DOHH2 (cell line): ENCODE results near the gene RAVER2.

Experiments used
- H3F3A ChIP-seq: fragments of 200-600 bp; sonication (generic), shearing (Covaris generic); 2 replicates; pipeline ENCODE4 v1.6.0; 2016; ENCODE audit warnings: antibody characterized with exemption, mild to moderate bottlenecking; ENCODE audit not compliant: control insufficient read depth, insufficient read depth
- H3K27ac ChIP-seq: fragments of 200-600 bp; sonication (generic); 2 replicates; pipeline ENCODE4 v1.5.1; 2014; ENCODE audit warnings: low read depth, mild to moderate bottlenecking, low read length, moderate library complexity
- H3K27me3 ChIP-seq: fragments of 200-600 bp; sonication (generic); 2 replicates; pipeline ENCODE4 v1.6.1; 2014; ENCODE audit warnings: mild to moderate bottlenecking, low read length, mixed read lengths; ENCODE audit not compliant: control insufficient read depth
- H3K36me3 ChIP-seq: fragments of 200-600 bp; sonication (generic); 2 replicates; pipeline ENCODE4 v1.6.1; 2014; ENCODE audit warnings: mild to moderate bottlenecking, low read length, moderate library complexity, mixed read lengths; ENCODE audit not compliant: control insufficient read depth
- H3K4me1 ChIP-seq: fragments of 200-600 bp; sonication (generic); 2 replicates; pipeline ENCODE4 v1.6.1; 2014; ENCODE audit warnings: mild to moderate bottlenecking, low read length, mixed read lengths; ENCODE audit not compliant: control insufficient read depth
- H3K4me2 ChIP-seq: fragments of 200-600 bp; sonication (generic); 2 replicates; pipeline ENCODE4 v1.6.0; 2014; ENCODE audit warnings: mild to moderate bottlenecking, low read length, moderate library complexity
- H3K4me3 ChIP-seq: fragments of 200-600 bp; sonication (generic); 2 replicates; pipeline ENCODE4 v1.5.1; 2014; ENCODE audit warnings: mild to moderate bottlenecking, low read length, mixed read lengths
- H3K79me2 ChIP-seq: fragments of 200-600 bp; sonication (generic); 2 replicates; pipeline ENCODE4 v1.6.1; 2014; ENCODE audit warnings: mild to moderate bottlenecking, low read length, mixed read lengths; ENCODE audit not compliant: control insufficient read depth
- H3K9me2 ChIP-seq: fragments of 200-600 bp; sonication (generic); replicated peaks from 2 replicates; pipeline ENCODE4 v1.6.1; 2014; ENCODE audit warnings: mild to moderate bottlenecking, low read length, mixed read lengths; ENCODE audit not compliant: control insufficient read depth
- H3K9me3 ChIP-seq: fragments of 200-600 bp; sonication (generic); 2 replicates; pipeline ENCODE4 v1.6.1; 2014; ENCODE audit warnings: antibody characterized with exemption, low read length, mixed read lengths; ENCODE audit not compliant: control insufficient read depth, insufficient read depth
- H4K20me1 ChIP-seq: fragments of 200-600 bp; sonication (generic); 2 replicates; pipeline ENCODE4 v1.6.0; 2014; ENCODE audit warnings: low read depth, mild to moderate bottlenecking, antibody characterized with exemption, low read length, moderate library complexity; ENCODE audit not compliant: control insufficient read depth, insufficient read depth
- CTCF ChIP-seq: fragments of 200-600 bp; sonication (generic); IDR thresholded peaks from one replicate; pipeline ENCODE4 v1.5.1; 2014; ENCODE audit warnings: antibody characterized with exemption, mild to moderate bottlenecking, low read depth, low read length; ENCODE audit not compliant: poor library complexity, severe bottlenecking
- EZH2phosphoT487 ChIP-seq: fragments of 200-600 bp; sonication (generic); IDR thresholded peaks from 2 replicates; pipeline ENCODE4 v1.6.1; 2017; ENCODE audit warnings: borderline replicate concordance, mild to moderate bottlenecking, antibody characterized with exemption, low read length, moderate library complexity, mixed read lengths

RAVER2 gene

DNA sequence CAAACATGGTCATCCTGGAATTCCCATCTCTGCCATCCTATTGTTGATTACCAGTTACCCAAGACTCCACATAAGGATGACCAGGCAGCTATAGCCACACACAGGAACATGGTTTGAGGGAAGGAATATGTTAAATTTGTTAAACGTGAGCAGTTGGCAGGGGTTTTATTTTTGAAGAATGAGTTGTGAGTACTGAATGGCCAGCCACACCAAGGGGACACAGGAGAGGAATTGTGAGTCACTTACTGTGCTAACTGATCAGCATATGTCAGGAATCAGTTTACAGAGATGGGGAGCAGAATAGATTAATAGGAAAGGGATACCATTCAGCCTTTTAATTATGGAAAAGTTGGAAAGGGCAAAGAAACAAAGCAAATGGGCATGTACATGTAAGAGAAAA is 39.3 kb upstream of the RAVER2 start:
- no peaks in the 10 kb centered on the region for H4K20me1 ChIP-seq
- no peaks in the 10 kb centered on the region for H3K36me3 ChIP-seq
- H3F3A ChIP-seq: no peaks in the 10 kb centered on the region
- H3K27ac ChIP-seq: no peak overlapping the region
- no peak overlapping the region for H3K4me2 ChIP-seq
- 0 out of 2 replicates have a peak, but pooled peaks cover 4% of the 10 kb centered on the region for H3K27me3 ChIP-seq
- no peaks in the 10 kb centered on the region for H3K9me2 ChIP-seq
- H3K79me2 ChIP-seq: no peaks in the 10 kb centered on the region
- TF ChIP-seq EZH2phosphoT487: no peak
- TF ChIP-seq CTCF: no peak
- no peak overlapping the region for H3K4me3 ChIP-seq
- no peaks in the 10 kb centered on the region for H3K9me3 ChIP-seq
- no peaks in the 10 kb centered on the region for H3K4me1 ChIP-seq

GRCh38 chr1:64711266-64711665 is 33.6 kb upstream of the RAVER2 start:
- Histone ChIP-seq H3K36me3 (no peaks in the 10 kb centered on the region), H3K27me3 (no peaks in the 10 kb centered on the region; the same call in 1 of the 2 replicates), H3K9me3 (no peaks in the 10 kb centered on the region), H3K4me2 (no peak overlapping the region), H4K20me1 (no peaks in the 10 kb centered on the region), H3K4me3 (no peak overlapping the region), H3K9me2 (no peaks in the 10 kb centered on the region), H3K79me2 (no peaks in the 10 kb centered on the region), H3F3A (no peaks in the 10 kb centered on the region), H3K4me1 (no peaks in the 10 kb centered on the region), H3K27ac (no peak overlapping the region)
- TF ChIP-seq EZH2phosphoT487: no peak
- TF ChIP-seq CTCF: no peak

DNA sequence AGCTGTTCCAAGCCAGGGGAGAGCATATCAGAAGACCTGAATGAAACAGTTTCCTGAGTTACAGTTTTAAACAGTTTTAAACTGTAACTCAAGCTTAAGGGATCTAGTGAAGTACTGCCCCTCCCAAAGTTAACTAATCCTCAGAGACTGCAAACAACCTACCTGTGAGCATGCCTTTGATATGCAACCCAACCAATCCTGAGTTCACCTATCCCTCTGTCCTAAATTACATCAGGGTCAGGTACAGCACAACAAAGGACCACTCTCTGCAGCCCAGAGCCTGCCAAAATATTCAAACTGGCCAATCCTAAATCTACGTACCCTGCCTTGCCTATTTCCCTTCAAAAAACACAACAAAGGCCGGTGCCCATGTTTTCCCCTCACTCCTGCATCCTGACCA is 32.8 kb upstream of the RAVER2 start:
- Histone ChIP-seq H3K79me2 (no peaks in the 10 kb centered on the region), H3F3A (no peaks in the 10 kb centered on the region), H3K4me2 (no peak overlapping the region), H4K20me1 (no peaks in the 10 kb centered on the region), H3K9me3 (no peaks in the 10 kb centered on the region), H3K4me3 (no peak overlapping the region), H3K27ac (no peak overlapping the region), H3K4me1 (no peaks in the 10 kb centered on the region), H3K9me2 (no peaks in the 10 kb centered on the region), H3K36me3 (no peaks in the 10 kb centered on the region), H3K27me3 (no peaks in the 10 kb centered on the region; the same call in 1 of the 2 replicates)
- no peak for TF ChIP-seq CTCF
- TF ChIP-seq EZH2phosphoT487: no peak
